ENCODE measurements around the gene CACTIN.

The CACTIN gene

GRCh38 chr19:3606690-3607289 lies 19.8 kb downstream of the CACTIN start, which contains the start of gene TBXA2R:
TBXA2R (minus strand) TSS chr19:3606875; CDS start chr19:3600634, 6,241 bp downstream.
- no peak for TF ChIP-seq EZH2phosphoT487 (IDR thresholded peaks at IDR 0.05; ENCODE audit: low read length)
- no peak for TF ChIP-seq EZH2 (optimal IDR thresholded peaks at IDR 0.05; ENCODE audit: low read depth, low read length)
- TF ChIP-seq CTCF (IDR thresholded peaks at IDR 0.05; ENCODE audit: low read length), result no peak
- DNase-seq, result no peak
- H4K20me1 ChIP-seq (ENCODE audit: insufficient read depth, low read length), result no peaks in the 10 kb centered on the region

GRCh38 chr19:3606174-3606689 lies 20.4 kb downstream of the CACTIN start:
- Histone ChIP-seq H3K27ac (ENCODE audit: low read length) (no peak overlapping the region), H4K20me1 (ENCODE audit: insufficient read depth, low read length) (no peaks in the 10 kb centered on the region), H3K9me2 (replicated peaks; ENCODE audit: insufficient read depth, low read length) (no peaks in the 10 kb centered on the region), H3K4me3 (ENCODE audit: low read length) (peak overlapping the region; percentile 36), H3K4me2 (ENCODE audit: low read depth, low read length) (peak overlapping the region; percentile 74), H3K79me2 (ENCODE audit: low read length) (no peaks in the 10 kb centered on the region), H3K27me3 (replicated peaks; ENCODE audit: insufficient read depth, low read length) (peaks cover 20% of the 10 kb centered on the region), H3F3A (ENCODE audit: insufficient read depth, low read length) (peaks cover 6% of the 10 kb centered on the region; the same call in 1 of the 2 replicates), H3K36me3 (replicated peaks; ENCODE audit: insufficient read depth, low read length) (no peaks in the 10 kb centered on the region), H3K4me1 (ENCODE audit: low read length) (peaks cover 11% of the 10 kb centered on the region; the same call in 1 of the 2 replicates), H2AFZ (ENCODE audit: low read length) (peak overlapping the region; percentile 72), H3K9ac (ENCODE audit: low read length) (peak overlapping the region; percentile 15; the same call in 1 of the 2 replicates), H3K9me3 (replicated peaks; ENCODE audit: insufficient read depth, low read length) (no peaks in the 10 kb centered on the region)
- TF ChIP-seq EZH2phosphoT487 (IDR thresholded peaks at IDR 0.05; ENCODE audit: low read length) (no peak), EZH2 (optimal IDR thresholded peaks at IDR 0.05; ENCODE audit: low read depth, low read length) (no peak), CTCF (IDR thresholded peaks at IDR 0.05; ENCODE audit: low read length) (no peak)
- peak; percentile 62 for DNase-seq

More at GRCh38 chr19:3606690-3607289, 19.8 kb downstream of the CACTIN start, which contains the start of gene TBXA2R:
- no peak within 1 kb of the TSS for H3K27ac ChIP-seq (ENCODE audit: low read length)
- peaks cover 5% of the 10 kb centered on the region; the same call in 1 of the 2 replicates for H3K36me3 ChIP-seq (replicated peaks; ENCODE audit: insufficient read depth, low read length)
- H3F3A ChIP-seq (ENCODE audit: insufficient read depth, low read length), result peaks cover 6% of the 10 kb centered on the region; the same call in 1 of the 2 replicates
- peaks cover 11% of the 10 kb centered on the region; the same call in 1 of the 2 replicates for H3K4me1 ChIP-seq (ENCODE audit: low read length)
- H3K9ac ChIP-seq (ENCODE audit: low read length), result peak within 1 kb of the TSS; percentile 15; the same call in 1 of the 2 replicates
- H3K79me2 ChIP-seq (ENCODE audit: low read length), result no peaks in the 10 kb centered on the region
- no peaks in the 10 kb centered on the region for H3K9me3 ChIP-seq (replicated peaks; ENCODE audit: insufficient read depth, low read length)
- no peaks in the 10 kb centered on the region for H3K9me2 ChIP-seq (replicated peaks; ENCODE audit: insufficient read depth, low read length)
- H2AFZ ChIP-seq (ENCODE audit: low read length), result peak within 1 kb of the TSS; percentile 72
- H3K4me2 ChIP-seq (ENCODE audit: low read depth, low read length), result peak within 1 kb of the TSS; percentile 74
- H3K27me3 ChIP-seq (replicated peaks; ENCODE audit: insufficient read depth, low read length), result peaks cover 17% of the 10 kb centered on the region
- H3K4me3 ChIP-seq (ENCODE audit: low read length), result peak within 1 kb of the TSS; percentile 36

- Histone ChIP-seq H3K9me2 (replicated peaks; ENCODE audit: insufficient read depth, low read length) (no peaks in the 10 kb centered on the region), H3K27me3 (replicated peaks; ENCODE audit: insufficient read depth, low read length) (peaks cover 25% of the 10 kb centered on the region), H3K27ac (ENCODE audit: low read length) (no peak overlapping the region), H2AFZ (ENCODE audit: low read length) (peak overlapping the region; percentile 72), H3K79me2 (ENCODE audit: low read length) (no peaks in the 10 kb centered on the region), H3K36me3 (replicated peaks; ENCODE audit: insufficient read depth, low read length) (no peaks in the 10 kb centered on the region), H3K4me2 (ENCODE audit: low read depth, low read length) (peak overlapping the region; percentile 74), H3K9ac (ENCODE audit: low read length) (peak overlapping the region; percentile 15; the same call in 1 of the 2 replicates), H3F3A (ENCODE audit: insufficient read depth, low read length) (peaks cover 6% of the 10 kb centered on the region; the same call in 1 of the 2 replicates), H3K4me3 (ENCODE audit: low read length) (peak overlapping the region; percentile 36), H3K4me1 (ENCODE audit: low read length) (peaks cover 11% of the 10 kb centered on the region; the same call in 1 of the 2 replicates), H4K20me1 (ENCODE audit: insufficient read depth, low read length) (no peaks in the 10 kb centered on the region), H3K9me3 (replicated peaks; ENCODE audit: insufficient read depth, low read length) (no peaks in the 10 kb centered on the region)
- TF ChIP-seq CTCF (IDR thresholded peaks at IDR 0.05; ENCODE audit: low read length) (no peak), EZH2phosphoT487 (IDR thresholded peaks at IDR 0.05; ENCODE audit: low read length) (no peak), EZH2 (optimal IDR thresholded peaks at IDR 0.05; ENCODE audit: low read depth, low read length) (no peak)
- DNase-seq, result no peak
Measured at GRCh38 chr19:3605770-3606169, 20.8 kb downstream of the CACTIN start.
